GM12873 (cell line): ENCODE results near the gene CADM2.

ENCODE experiments used
- TF ChIP-seq, protein P1 (sequence below): IDR thresholded peaks from 2 replicates; pipeline ENCODE4 v1.5.1; 2012; ENCODE audit warnings: low read depth, mild to moderate bottlenecking, moderate library complexity, low read length, control low read depth; ENCODE audit not compliant: insufficient read depth; ENCODE audit errors: missing control alignments

Gene CADM2

DNA sequence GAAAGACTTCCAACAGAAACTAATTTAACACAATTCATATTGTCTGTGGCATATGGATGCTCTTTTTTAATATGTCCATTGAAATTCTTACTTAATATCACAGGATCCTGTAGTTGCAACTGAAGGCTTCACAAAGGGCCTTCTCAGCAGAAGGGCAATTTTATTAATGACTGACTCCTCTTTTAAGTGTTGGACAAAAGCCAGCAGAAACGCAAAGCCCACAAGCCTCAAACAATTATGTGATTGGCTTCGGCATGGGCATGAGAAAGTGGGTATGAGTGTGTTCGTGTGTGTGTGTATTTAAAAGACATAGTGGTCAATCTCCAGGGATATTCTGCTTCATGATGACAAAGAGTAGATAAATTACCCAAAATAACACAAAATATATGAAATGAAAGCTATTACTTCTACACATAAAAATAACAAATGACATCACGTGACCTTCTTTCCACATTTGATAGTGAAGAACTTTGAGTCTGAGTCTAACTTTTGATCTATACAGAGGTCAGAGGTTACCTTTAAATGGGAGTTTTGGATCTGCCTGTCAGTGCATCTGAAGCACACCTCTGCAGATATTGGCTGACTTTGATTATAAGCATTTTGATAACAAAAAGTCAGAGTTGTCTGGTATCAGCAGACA is 496.9 kb downstream of the CADM2 start:
- TF ChIP-seq, protein P1, sequence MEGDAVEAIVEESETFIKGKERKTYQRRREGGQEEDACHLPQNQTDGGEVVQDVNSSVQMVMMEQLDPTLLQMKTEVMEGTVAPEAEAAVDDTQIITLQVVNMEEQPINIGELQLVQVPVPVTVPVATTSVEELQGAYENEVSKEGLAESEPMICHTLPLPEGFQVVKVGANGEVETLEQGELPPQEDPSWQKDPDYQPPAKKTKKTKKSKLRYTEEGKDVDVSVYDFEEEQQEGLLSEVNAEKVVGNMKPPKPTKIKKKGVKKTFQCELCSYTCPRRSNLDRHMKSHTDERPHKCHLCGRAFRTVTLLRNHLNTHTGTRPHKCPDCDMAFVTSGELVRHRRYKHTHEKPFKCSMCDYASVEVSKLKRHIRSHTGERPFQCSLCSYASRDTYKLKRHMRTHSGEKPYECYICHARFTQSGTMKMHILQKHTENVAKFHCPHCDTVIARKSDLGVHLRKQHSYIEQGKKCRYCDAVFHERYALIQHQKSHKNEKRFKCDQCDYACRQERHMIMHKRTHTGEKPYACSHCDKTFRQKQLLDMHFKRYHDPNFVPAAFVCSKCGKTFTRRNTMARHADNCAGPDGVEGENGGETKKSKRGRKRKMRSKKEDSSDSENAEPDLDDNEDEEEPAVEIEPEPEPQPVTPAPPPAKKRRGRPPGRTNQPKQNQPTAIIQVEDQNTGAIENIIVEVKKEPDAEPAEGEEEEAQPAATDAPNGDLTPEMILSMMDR, result no peak

GRCh38 chr3:85474241-85474640 is 515.5 kb downstream of the CADM2 start:
- TF ChIP-seq, protein P1, result no peak

DNA sequence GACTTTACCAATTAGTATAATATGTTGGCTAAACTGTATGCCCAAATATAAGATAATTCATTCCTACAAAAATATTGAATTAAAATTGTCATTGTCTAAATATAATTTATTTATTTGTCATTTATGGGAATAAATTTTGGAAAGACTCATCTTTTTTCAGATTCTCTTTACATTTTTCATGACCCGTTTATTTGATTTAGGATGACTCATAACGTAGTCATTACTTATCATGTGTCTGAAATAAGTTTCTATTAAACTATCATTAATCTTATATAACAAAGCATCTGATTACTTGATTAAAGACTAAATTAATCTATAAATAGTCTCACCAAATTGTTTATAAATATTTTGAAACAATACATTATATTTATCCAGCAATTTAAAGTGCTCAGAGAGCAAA is 516.6 kb downstream of the CADM2 start:
- TF ChIP-seq, protein P1, result no peak

- TF ChIP-seq, protein P1, result no peak
Measured at GRCh38 chr3:85476891-85477495, 518.2 kb downstream of the CADM2 start.

- TF ChIP-seq, protein P1, result no peak
Measured at GRCh38 chr3:85481411-85482212, 522.8 kb downstream of the CADM2 start.

DNA sequence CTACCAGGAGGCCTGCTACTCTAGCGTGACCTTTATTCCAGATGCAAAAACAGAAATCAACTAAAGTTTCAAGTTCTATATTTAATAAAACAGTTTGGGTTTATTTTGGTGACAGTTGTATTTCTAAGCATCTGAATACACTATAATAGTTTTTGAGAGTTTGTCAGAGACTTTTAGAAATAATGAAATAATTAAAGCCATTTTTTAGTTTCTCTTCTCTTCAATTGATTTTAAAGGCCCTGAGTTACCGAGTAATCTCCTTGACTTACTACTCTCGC is 523.4 kb downstream of the CADM2 start:
- TF ChIP-seq, protein P1, result no peak

DNA sequence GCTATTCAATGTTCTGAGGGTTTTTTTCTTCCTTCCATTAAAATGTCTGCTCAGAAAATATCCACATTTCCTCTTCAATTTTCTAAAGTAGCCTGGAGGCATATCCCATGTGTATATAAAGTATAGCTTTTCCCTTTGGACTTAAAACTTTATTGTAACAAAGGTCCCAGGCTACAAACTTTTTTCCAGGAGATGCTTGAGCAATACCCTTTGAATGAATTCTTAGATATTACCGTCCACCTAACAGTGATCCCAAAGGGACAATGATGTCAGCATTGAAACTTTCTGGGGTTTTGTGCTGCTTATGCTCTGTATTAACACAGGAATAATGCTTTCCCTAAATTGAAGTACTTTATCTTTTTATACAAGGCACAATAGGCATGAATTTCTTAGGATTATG is 525.2 kb downstream of the CADM2 start:
- TF ChIP-seq, protein P1, result no peak
